AG04449 (cell line): ENCODE results near the gene PRR7.

Experiments
- CTCF ChIA-PET: fragments of 350-600 bp; formaldehyde crosslinking; extraction: SDS; loops from one replicate; lab custom pipeline; 2021; ENCODE audit warnings: antibody characterized with exemption; lab: Yijun Ruan, JAX
- POLR2A ChIA-PET: fragments of 400-600, 350-600 bp; formaldehyde crosslinking; extraction: SDS; loops from one replicate; lab custom pipeline; 2020; ENCODE audit warnings: antibody characterized with exemption, inconsistent platforms; lab: Yijun Ruan, JAX
- DNase-seq: peaks from one replicate; pipeline ENCODE4 v3.0.0-alpha.2; 2010; ENCODE audit warnings: low read depth, low spot score
- H3K4me3 ChIP-seq: 2 replicates; pipeline ENCODE4 v1.5.1; 2011; ENCODE audit warnings: low read depth, mild to moderate bottlenecking, control low read depth, low read length
- CTCF ChIP-seq: IDR thresholded peaks from one replicate; pipeline ENCODE4 v1.5.1; 2011; ENCODE audit warnings: mild to moderate bottlenecking, moderate library complexity, low read length, control low read depth, inconsistent platforms; ENCODE audit not compliant: insufficient read depth; ENCODE audit errors: missing control alignments

PRR7 gene

GRCh38 chr5:177468685-177469628 lies 22.3 kb downstream of the PRR7 start:
- no peak for TF ChIP-seq CTCF
- DNase-seq: no peak
- H3K4me3 ChIP-seq: no peak overlapping the region
- ChIA-PET CTCF (interaction anchor here (1.2 to 16.8 kb wide), 7 partner anchors 13 to 356 kb away, joined by 4 to 261 read pairs (median 10); partner anchors contain the start of gene PDLIM7), POLR2A (interaction anchor here (0.5 to 4.9 kb wide), 8 partner anchors 8 to 322 kb away, joined by 3 to 37 read pairs (median 4); partner anchors contain the start of gene PDLIM7)

GRCh38 chr5:177469750-177470525 lies 23.3 kb downstream of the PRR7 start:
- peak overlapping the region; percentile 89 for H3K4me3 ChIP-seq
- DNase-seq: no peak
- TF ChIP-seq CTCF: no peak
- POLR2A ChIA-PET: interaction anchor here (0.9 to 15.8 kb wide), 8 partner anchors 9 to 28 kb away, joined by 3 to 401 read pairs (median 4); partner anchors contain the start of gene PDLIM7
- CTCF ChIA-PET: interaction anchor here (1.2 to 16.8 kb wide), 8 partner anchors 12 to 151 kb away, joined by 4 to 261 read pairs (median 8); partner anchors contain the start of gene PDLIM7

GRCh38 chr5:177470759-177471536 lies 24.3 kb downstream of the PRR7 start:
- no peak for DNase-seq
- CTCF ChIA-PET: interaction anchor here (1.0 to 16.8 kb wide), 8 partner anchors 11 to 152 kb away, joined by 4 to 261 read pairs (median 8); partner anchors contain the start of gene PDLIM7
- POLR2A ChIA-PET: interaction anchor here (1.2 to 15.8 kb wide), 7 partner anchors 8 to 67 kb away, joined by 3 to 401 read pairs (median 6); partner anchors contain the start of gene PDLIM7
- TF ChIP-seq CTCF: peak; percentile 41
- H3K4me3 ChIP-seq: peak overlapping the region; percentile 89

GRCh38 chr5:177471610-177472356 lies 25.2 kb downstream of the PRR7 start:
- DNase-seq: no peak
- ChIA-PET POLR2A (interaction anchor here (0.6 to 15.8 kb wide), 9 partner anchors 7 to 123 kb away, joined by 3 to 401 read pairs (median 6); partner anchors contain the start of gene PDLIM7), CTCF (interaction anchor here (1.0 to 16.8 kb wide), 9 partner anchors 9 to 154 kb away, joined by 3 to 261 read pairs (median 5); partner anchors contain the start of gene PDLIM7)
- TF ChIP-seq CTCF: no peak
- H3K4me3 ChIP-seq: peak overlapping the region; percentile 89
